HEK293 (cell line): ENCODE data around the gene ZNF845.

Experiments used
- HOXA7 ChIP-seq: sonication (generic); formaldehyde crosslinking; IDR thresholded peaks from 2 replicates; pipeline ENCODE4 v1.8.1; 2022; ENCODE audit warnings: missing genetic modification reagents, borderline replicate concordance
- HOXD13 ChIP-seq: sonication (generic); formaldehyde crosslinking; IDR thresholded peaks from 2 replicates; pipeline ENCODE4 v1.8.0; 2022; ENCODE audit warnings: missing genetic modification reagents, borderline replicate concordance
- KLF9 ChIP-seq: fragments of 450-650 bp; formaldehyde crosslinking; IDR thresholded peaks from 2 replicates; pipeline ENCODE4 v1.5.1; 2016; ENCODE audit warnings: missing biosample characterization, missing genetic modification characterization, low read depth
- MYNN ChIP-seq: fragments of 450-650 bp; formaldehyde crosslinking; IDR thresholded peaks from 2 replicates; pipeline ENCODE4 v1.5.1; 2016; ENCODE audit warnings: missing biosample characterization, missing genetic modification characterization, borderline replicate concordance
- OVOL3 ChIP-seq: fragments of 450-650 bp; formaldehyde crosslinking; IDR thresholded peaks from 2 replicates; pipeline ENCODE4 v1.5.1; 2016; ENCODE audit warnings: missing biosample characterization, missing genetic modification characterization
- SCRT1 ChIP-seq: fragments of 450-650 bp; formaldehyde crosslinking; IDR thresholded peaks from 2 replicates; pipeline ENCODE4 v1.5.1; 2016; ENCODE audit warnings: missing biosample characterization, missing genetic modification characterization, borderline replicate concordance
- SP3 ChIP-seq: fragments of 450-650 bp; formaldehyde crosslinking; IDR thresholded peaks from 2 replicates; pipeline ENCODE4 v1.5.1; 2016; ENCODE audit warnings: missing biosample characterization, missing genetic modification characterization
- TRIM28 ChIP-seq: IDR thresholded peaks from 2 replicates; pipeline ENCODE4 v1.6.1; 2011; ENCODE audit warnings: low read length, control low read depth, borderline replicate concordance
- TSHZ1 ChIP-seq: fragments of 450-650 bp; formaldehyde crosslinking; IDR thresholded peaks from 2 replicates; pipeline ENCODE4 v1.5.1; 2016; ENCODE audit warnings: missing biosample characterization, missing genetic modification characterization, borderline replicate concordance
- ZBTB10 ChIP-seq: fragments of 450-650 bp; formaldehyde crosslinking; IDR thresholded peaks from 2 replicates; pipeline ENCODE4 v1.5.1; 2016; ENCODE audit warnings: missing biosample characterization, missing genetic modification characterization
- ZNF114 ChIP-seq: fragments of 450-650 bp; formaldehyde crosslinking; IDR thresholded peaks from 2 replicates; pipeline ENCODE4 v1.5.0; 2017; ENCODE audit warnings: missing biosample characterization, missing genetic modification characterization
- ZNF132 ChIP-seq: fragments of 450-650 bp; formaldehyde crosslinking; IDR thresholded peaks from 2 replicates; pipeline ENCODE4 v1.5.1; 2017; ENCODE audit warnings: missing biosample characterization, missing genetic modification characterization, borderline replicate concordance
- ZNF175 ChIP-seq: fragments of 450-650 bp; formaldehyde crosslinking; IDR thresholded peaks from 2 replicates; pipeline ENCODE4 v1.5.1; 2016; ENCODE audit warnings: missing biosample characterization, missing genetic modification characterization
- ZNF19 ChIP-seq: fragments of 450-650 bp; formaldehyde crosslinking; IDR thresholded peaks from 2 replicates; pipeline ENCODE4; 2016; ENCODE audit warnings: missing biosample characterization, missing genetic modification characterization, low read depth
- ZNF266 ChIP-seq: fragments of 450-650 bp; formaldehyde crosslinking; IDR thresholded peaks from 2 replicates; pipeline ENCODE4 v1.5.1; 2016; ENCODE audit warnings: missing biosample characterization, missing genetic modification characterization, low read depth
- ZNF324 ChIP-seq: fragments of 450-650 bp; formaldehyde crosslinking; IDR thresholded peaks from 2 replicates; pipeline ENCODE4 v1.5.1; 2016; ENCODE audit warnings: missing biosample characterization, missing genetic modification characterization
- ZNF335 ChIP-seq: fragments of 450-650 bp; formaldehyde crosslinking; conservative IDR thresholded peaks from 2 replicates; pipeline ENCODE4 v1.5.1; 2016; ENCODE audit warnings: missing biosample characterization, missing genetic modification characterization
- ZNF423 ChIP-seq: fragments of 450-650 bp; formaldehyde crosslinking; IDR thresholded peaks from 2 replicates; pipeline ENCODE4 v1.5.1; 2016; ENCODE audit warnings: missing biosample characterization, missing genetic modification characterization
- ZNF449 ChIP-seq: fragments of 450-650 bp; formaldehyde crosslinking; IDR thresholded peaks from 2 replicates; pipeline ENCODE4 v1.5.1; 2017; ENCODE audit warnings: missing biosample characterization, mild to moderate bottlenecking, missing genetic modification characterization, moderate library complexity
- ZNF501 ChIP-seq: fragments of 450-650 bp; formaldehyde crosslinking; IDR thresholded peaks from 2 replicates; pipeline ENCODE4 v1.5.1; 2016; ENCODE audit warnings: missing biosample characterization, missing genetic modification characterization
- ZNF704 ChIP-seq: fragments of 450-650 bp; formaldehyde crosslinking; IDR thresholded peaks from 2 replicates; pipeline ENCODE4 v1.5.1; 2016; ENCODE audit warnings: missing biosample characterization, missing genetic modification characterization
- ZNF792 ChIP-seq: fragments of 450-650 bp; formaldehyde crosslinking; IDR thresholded peaks from 2 replicates; pipeline ENCODE4 v1.5.1; 2016; ENCODE audit warnings: missing biosample characterization, missing genetic modification characterization
- ZSCAN30 ChIP-seq: fragments of 450-650 bp; IDR thresholded peaks from 2 replicates; pipeline ENCODE4 v1.5.1; 2018; ENCODE audit warnings: missing biosample characterization, mild to moderate bottlenecking, missing genetic modification characterization, moderate library complexity
- TF ChIP-seq, protein P1 (sequence below): fragments of 450-650 bp; formaldehyde crosslinking; optimal IDR thresholded peaks from 2 replicates; pipeline ENCODE3; 2016; ENCODE audit warnings: missing biosample characterization, mild to moderate bottlenecking, missing genetic modification characterization
- TF ChIP-seq, protein P2 (sequence below): fragments of 450-650 bp; formaldehyde crosslinking; IDR thresholded peaks from 2 replicates; pipeline ENCODE4 v1.5.1; 2017; ENCODE audit warnings: missing biosample characterization, missing genetic modification characterization

Gene ZNF845

DNA sequence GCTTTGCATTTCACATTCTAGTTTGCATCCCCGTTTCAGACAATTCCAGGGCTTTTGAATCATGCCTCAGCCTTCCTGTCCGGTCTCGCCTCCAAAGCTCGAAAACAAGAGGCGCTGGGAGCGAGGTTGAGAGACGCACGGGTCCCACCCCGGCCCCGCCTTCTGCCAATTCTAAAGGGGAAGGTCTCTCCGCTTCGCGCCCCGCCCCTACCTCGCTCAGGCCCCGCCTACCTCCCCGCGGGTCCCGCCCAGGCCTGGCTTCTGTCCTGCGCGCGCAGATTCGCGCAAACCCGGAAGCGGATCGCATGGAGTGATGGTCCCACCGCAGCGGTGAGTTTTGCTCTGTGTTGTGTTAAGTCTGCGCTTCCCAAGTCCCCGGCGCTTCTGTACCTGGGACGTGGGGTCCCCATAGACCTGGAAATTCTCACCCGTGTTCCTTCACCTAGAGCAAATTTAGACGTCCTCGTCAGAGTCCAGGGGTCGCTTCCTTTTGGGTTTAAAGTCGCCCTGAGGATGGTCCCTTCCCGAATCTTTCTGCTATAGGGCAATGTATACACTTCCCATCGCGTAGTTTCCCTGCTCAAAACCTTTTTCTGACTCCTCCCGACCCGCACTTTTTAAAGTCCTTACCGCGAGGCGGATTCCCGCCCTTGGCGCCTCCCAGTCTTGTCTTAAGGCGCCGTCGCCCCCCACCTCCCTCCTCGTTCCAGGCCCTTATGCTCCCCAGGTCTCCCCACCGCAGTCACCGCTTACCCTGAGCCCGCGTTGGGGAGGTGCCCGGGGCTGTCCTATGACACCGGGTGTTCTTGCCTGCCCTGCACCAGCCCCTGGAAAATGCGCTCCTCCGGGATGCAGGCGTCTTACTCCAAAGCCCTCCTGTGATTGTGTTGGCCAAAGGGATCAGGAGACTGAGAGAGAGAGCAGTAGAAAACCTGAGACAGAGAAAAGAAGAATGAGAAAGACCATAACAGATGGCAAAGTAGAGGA lies at the start of gene ZNF845 (continued):
- TF ChIP-seq ZNF324 (tag by site-specific recombination) = no peak
- TF ChIP-seq ZNF501 (tag by site-specific recombination) = no peak
- TF ChIP-seq ZNF792 (tag by site-specific recombination) = no peak
- peak; percentile 85 for TF ChIP-seq SP3
- TF ChIP-seq ZSCAN30 (tag by site-specific recombination) = no peak
- TF ChIP-seq ZNF423 (tag by site-specific recombination) = no peak
- no peak for TF ChIP-seq ZNF114 (tag by site-specific recombination)
- TF ChIP-seq ZNF19 (tag by site-specific recombination) = no peak
- no peak for TF ChIP-seq ZBTB10
- no peak for TF ChIP-seq TSHZ1
- no peak for TF ChIP-seq HOXA7 (CRISPR knock-in tag)
- no peak for TF ChIP-seq ZNF266 (tag by site-specific recombination)
- TF ChIP-seq, protein P1, sequence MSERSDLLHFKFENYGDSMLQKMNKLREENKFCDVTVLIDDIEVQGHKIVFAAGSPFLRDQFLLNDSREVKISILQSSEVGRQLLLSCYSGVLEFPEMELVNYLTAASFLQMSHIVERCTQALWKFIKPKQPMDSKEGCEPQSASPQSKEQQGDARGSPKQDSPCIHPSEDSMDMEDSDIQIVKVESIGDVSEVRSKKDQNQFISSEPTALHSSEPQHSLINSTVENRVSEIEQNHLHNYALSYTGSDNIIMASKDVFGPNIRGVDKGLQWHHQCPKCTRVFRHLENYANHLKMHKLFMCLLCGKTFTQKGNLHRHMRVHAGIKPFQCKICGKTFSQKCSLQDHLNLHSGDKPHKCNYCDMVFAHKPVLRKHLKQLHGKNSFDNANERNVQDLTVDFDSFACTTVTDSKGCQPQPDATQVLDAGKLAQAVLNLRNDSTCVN (tag by site-specific recombination) = peak; percentile 27
- TF ChIP-seq TRIM28 = no peak
- TF ChIP-seq ZNF132 (tag by site-specific recombination) = no peak
- peak; percentile 64; the same call in 1 of the 2 replicates for TF ChIP-seq KLF9
- TF ChIP-seq, protein P2, sequence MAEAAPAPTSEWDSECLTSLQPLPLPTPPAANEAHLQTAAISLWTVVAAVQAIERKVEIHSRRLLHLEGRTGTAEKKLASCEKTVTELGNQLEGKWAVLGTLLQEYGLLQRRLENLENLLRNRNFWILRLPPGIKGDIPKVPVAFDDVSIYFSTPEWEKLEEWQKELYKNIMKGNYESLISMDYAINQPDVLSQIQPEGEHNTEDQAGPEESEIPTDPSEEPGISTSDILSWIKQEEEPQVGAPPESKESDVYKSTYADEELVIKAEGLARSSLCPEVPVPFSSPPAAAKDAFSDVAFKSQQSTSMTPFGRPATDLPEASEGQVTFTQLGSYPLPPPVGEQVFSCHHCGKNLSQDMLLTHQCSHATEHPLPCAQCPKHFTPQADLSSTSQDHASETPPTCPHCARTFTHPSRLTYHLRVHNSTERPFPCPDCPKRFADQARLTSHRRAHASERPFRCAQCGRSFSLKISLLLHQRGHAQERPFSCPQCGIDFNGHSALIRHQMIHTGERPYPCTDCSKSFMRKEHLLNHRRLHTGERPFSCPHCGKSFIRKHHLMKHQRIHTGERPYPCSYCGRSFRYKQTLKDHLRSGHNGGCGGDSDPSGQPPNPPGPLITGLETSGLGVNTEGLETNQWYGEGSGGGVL (tag by site-specific recombination) = no peak
- peak; percentile 68 for TF ChIP-seq ZNF335 (tag by site-specific recombination)
- TF ChIP-seq OVOL3 = no peak
- no peak for TF ChIP-seq MYNN (tag by site-specific recombination)
- no peak for TF ChIP-seq SCRT1 (tag by site-specific recombination)
- no peak for TF ChIP-seq ZNF704 (tag by site-specific recombination)
- TF ChIP-seq HOXD13 (CRISPR knock-in tag) = no peak
- TF ChIP-seq ZNF175 (tag by site-specific recombination) = no peak
- TF ChIP-seq ZNF449 = no peak
